Hematopoietic multipotent progenitor cell treated with erythropoietin and hydrocortisone succinate and interleukin-3 and kit ligand, for 6 days (in vitro differentiated cells): ENCODE measurements around the gene SPOCD1.
A peak's percentile ranks its signal among the peaks of the same experiment; 100 is the strongest.

Experiments used
- DNase-seq: peaks from one replicate; pipeline ENCODE4 v3.0.0-alpha.2; 2015

The SPOCD1 gene

GRCh38 chr1:31815752-31816500 is at the start of gene SPOCD1:
TSS of gene SPOCD1 (minus strand) at chr1:31816022. CDS start at chr1:31815333, 689 bp downstream.
- DNase-seq = peak; percentile 93

- DNase-seq = no peak
Observed at GRCh38 chr1:31862071-31862470, 46.2 kb upstream of the SPOCD1 start.

GRCh38 chr1:31861346-31861745 is 45.5 kb upstream of the SPOCD1 start:
- DNase-seq = no peak

GRCh38 chr1:31860581-31860980 is 44.8 kb upstream of the SPOCD1 start:
- DNase-seq = no peak

GRCh38 chr1:31859719-31860118 is 43.9 kb upstream of the SPOCD1 start:
- no peak for DNase-seq

GRCh38 chr1:31859044-31859443 is 43.2 kb upstream of the SPOCD1 start:
- DNase-seq = no peak

GRCh38 chr1:31857863-31858262 is 42.0 kb upstream of the SPOCD1 start:
- DNase-seq = no peak

GRCh38 chr1:31856140-31856539 is 40.3 kb upstream of the SPOCD1 start:
- DNase-seq = no peak

- no peak for DNase-seq
Observed at GRCh38 chr1:31855038-31855845, 39.4 kb upstream of the SPOCD1 start.

GRCh38 chr1:31849653-31850052 is 33.8 kb upstream of the SPOCD1 start:
- DNase-seq = no peak

- no peak for DNase-seq
Observed at GRCh38 chr1:31848381-31848897, 32.6 kb upstream of the SPOCD1 start.

GRCh38 chr1:31846484-31846883 is 30.7 kb upstream of the SPOCD1 start:
- DNase-seq = no peak

GRCh38 chr1:31843506-31843905 is 27.7 kb upstream of the SPOCD1 start:
- no peak for DNase-seq

- DNase-seq = no peak
Observed at GRCh38 chr1:31839662-31840343, 24.0 kb upstream of the SPOCD1 start.

- DNase-seq = no peak
Observed at GRCh38 chr1:31837451-31838158, 21.8 kb upstream of the SPOCD1 start.

- DNase-seq = no peak
Observed at GRCh38 chr1:31836638-31837037, 20.8 kb upstream of the SPOCD1 start.

- no peak for DNase-seq
Observed at GRCh38 chr1:31835415-31835814, 19.6 kb upstream of the SPOCD1 start.

- DNase-seq = no peak
Observed at GRCh38 chr1:31834501-31834900, 18.7 kb upstream of the SPOCD1 start.

- no peak for DNase-seq
Observed at GRCh38 chr1:31831397-31832378, 15.9 kb upstream of the SPOCD1 start.

- DNase-seq = no peak
Observed at GRCh38 chr1:31830511-31830910, 14.7 kb upstream of the SPOCD1 start.

- DNase-seq = no peak
Observed at GRCh38 chr1:31830065-31830464, 14.2 kb upstream of the SPOCD1 start.
